ENCODE data around the gene RHOB. TPM values are rescaled to one million over a fixed set of nuclear protein-coding genes. Genes with fewer than 3 reads are reported as not detected.
A peak's percentile ranks its signal among the peaks of the same experiment; 100 is the strongest.

Gene RHOB
- total and polyA plus RNA-seq, 4 donors = 82.6 to 634 (median 160) TPM

DNA sequence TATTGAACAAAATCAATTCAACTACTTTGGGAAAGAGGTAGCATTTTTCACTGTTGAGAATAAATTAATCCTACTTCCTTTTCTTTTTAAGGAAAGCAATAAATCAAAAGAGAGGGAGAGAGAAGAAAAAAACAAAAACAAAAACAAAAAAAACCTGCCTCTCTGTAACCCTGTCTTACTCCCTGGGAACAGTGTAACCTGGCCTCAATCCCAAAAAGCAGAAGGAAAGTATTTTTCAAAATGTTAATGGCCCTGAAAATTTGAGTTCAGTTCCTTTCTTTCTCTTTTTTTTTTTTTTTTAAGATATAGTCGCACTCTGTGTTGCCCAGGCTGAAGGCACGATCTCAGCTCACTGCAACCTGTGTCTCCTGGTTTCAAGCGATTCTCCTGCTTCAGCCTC is 35.9 kb downstream of the RHOB start:
- WGBS = 88% methylated on average over 3 of the region's 3 CpGs
- H3K27me3 ChIP-seq (ENCODE audit: control insufficient read depth in 4 of 4, insufficient read depth in 4 of 4, low read length in 3 of 4) = no peaks in the 10 kb centered on the region
- TF ChIP-seq RAD21 (IDR thresholded peaks at IDR 0.05) (no peak), RXRA (IDR thresholded peaks at IDR 0.05) (peak in 1 of 2 donors; percentile 6)
- no peak overlapping the region for H3K27ac ChIP-seq (ENCODE audit: low read depth in 1 of 2, low read length in 2 of 2)
- no peak overlapping the region for H3K9ac ChIP-seq (ENCODE audit: low read depth in 1 of 2, low read length in 2 of 2)
- peaks cover 0 to 5% (median 3%) of the 10 kb centered on the region in 4 donors for H3K4me1 ChIP-seq (ENCODE audit: control insufficient read depth in 4 of 4, insufficient read depth in 4 of 4, low read length in 3 of 4)
- no peak for DNase-seq (ENCODE audit: low spot score)
- H3K4me3 ChIP-seq (ENCODE audit: low read depth in 1 of 3, low read length in 3 of 3) = no peak overlapping the region
- H3K9me3 ChIP-seq (ENCODE audit: control insufficient read depth in 4 of 4, low read length in 3 of 4) = no peaks in the 10 kb centered on the region
- H3K36me3 ChIP-seq (ENCODE audit: control insufficient read depth in 4 of 4, insufficient read depth in 3 of 4, low read depth in 1 of 4, low read length in 3 of 4) = no peaks in the 10 kb centered on the region

DNA sequence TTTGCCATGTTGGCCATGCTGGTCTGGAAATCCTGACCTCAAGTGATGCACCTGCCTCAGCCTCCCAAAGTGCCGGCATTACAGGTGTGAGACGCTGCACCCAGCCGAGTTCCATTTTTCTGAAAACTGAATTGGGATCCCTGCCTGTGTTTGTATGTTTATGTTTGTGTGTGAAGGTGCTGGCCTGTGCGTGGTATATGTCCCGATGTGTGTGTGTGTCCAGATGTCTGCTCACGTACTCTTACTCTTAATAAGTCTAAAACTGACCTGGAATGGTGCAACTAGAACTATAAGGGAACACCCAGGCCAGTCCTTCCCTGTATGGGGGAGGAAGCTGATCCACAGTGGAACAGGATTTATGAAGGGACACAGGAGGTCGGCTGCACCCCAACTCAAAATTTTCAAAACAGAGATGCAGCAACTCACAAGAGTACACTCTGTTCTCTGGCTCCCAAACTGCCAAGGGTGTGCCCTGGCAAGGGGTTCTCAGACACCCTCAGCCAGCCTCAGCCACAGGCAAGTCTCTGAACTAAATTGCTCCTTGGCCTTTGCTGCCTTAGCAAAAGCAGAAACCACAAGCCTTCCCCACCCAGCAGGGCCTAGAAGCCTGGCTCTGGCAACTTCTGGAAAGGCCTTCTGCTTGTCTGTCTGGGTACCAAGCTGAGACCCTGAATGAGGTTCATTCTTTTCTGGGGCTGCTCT is 36.5 kb downstream of the RHOB start:
- H3K9me3 ChIP-seq (ENCODE audit: control insufficient read depth in 4 of 4, low read length in 3 of 4) = no peaks in the 10 kb centered on the region
- no peak for DNase-seq (ENCODE audit: low spot score)
- 87% methylated on average over 7 of the region's 7 CpGs for WGBS
- no peak for TF ChIP-seq HNF4G (IDR thresholded peaks at IDR 0.05)
- TF ChIP-seq EGR1 (IDR thresholded peaks at IDR 0.05; ENCODE audit: low read depth in 2 of 2) = no peak
- no peak for TF ChIP-seq FOXA1 (IDR thresholded peaks at IDR 0.05)
- TF ChIP-seq, protein P1, sequence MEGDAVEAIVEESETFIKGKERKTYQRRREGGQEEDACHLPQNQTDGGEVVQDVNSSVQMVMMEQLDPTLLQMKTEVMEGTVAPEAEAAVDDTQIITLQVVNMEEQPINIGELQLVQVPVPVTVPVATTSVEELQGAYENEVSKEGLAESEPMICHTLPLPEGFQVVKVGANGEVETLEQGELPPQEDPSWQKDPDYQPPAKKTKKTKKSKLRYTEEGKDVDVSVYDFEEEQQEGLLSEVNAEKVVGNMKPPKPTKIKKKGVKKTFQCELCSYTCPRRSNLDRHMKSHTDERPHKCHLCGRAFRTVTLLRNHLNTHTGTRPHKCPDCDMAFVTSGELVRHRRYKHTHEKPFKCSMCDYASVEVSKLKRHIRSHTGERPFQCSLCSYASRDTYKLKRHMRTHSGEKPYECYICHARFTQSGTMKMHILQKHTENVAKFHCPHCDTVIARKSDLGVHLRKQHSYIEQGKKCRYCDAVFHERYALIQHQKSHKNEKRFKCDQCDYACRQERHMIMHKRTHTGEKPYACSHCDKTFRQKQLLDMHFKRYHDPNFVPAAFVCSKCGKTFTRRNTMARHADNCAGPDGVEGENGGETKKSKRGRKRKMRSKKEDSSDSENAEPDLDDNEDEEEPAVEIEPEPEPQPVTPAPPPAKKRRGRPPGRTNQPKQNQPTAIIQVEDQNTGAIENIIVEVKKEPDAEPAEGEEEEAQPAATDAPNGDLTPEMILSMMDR (IDR thresholded peaks at IDR 0.05; ENCODE audit: low read depth, low read length, missing input control) = no peak
- TF ChIP-seq NR2F2 (IDR thresholded peaks at IDR 0.05) = no peak
- TF ChIP-seq RAD21 (IDR thresholded peaks at IDR 0.05) = no peak
- TF ChIP-seq, protein P2, sequence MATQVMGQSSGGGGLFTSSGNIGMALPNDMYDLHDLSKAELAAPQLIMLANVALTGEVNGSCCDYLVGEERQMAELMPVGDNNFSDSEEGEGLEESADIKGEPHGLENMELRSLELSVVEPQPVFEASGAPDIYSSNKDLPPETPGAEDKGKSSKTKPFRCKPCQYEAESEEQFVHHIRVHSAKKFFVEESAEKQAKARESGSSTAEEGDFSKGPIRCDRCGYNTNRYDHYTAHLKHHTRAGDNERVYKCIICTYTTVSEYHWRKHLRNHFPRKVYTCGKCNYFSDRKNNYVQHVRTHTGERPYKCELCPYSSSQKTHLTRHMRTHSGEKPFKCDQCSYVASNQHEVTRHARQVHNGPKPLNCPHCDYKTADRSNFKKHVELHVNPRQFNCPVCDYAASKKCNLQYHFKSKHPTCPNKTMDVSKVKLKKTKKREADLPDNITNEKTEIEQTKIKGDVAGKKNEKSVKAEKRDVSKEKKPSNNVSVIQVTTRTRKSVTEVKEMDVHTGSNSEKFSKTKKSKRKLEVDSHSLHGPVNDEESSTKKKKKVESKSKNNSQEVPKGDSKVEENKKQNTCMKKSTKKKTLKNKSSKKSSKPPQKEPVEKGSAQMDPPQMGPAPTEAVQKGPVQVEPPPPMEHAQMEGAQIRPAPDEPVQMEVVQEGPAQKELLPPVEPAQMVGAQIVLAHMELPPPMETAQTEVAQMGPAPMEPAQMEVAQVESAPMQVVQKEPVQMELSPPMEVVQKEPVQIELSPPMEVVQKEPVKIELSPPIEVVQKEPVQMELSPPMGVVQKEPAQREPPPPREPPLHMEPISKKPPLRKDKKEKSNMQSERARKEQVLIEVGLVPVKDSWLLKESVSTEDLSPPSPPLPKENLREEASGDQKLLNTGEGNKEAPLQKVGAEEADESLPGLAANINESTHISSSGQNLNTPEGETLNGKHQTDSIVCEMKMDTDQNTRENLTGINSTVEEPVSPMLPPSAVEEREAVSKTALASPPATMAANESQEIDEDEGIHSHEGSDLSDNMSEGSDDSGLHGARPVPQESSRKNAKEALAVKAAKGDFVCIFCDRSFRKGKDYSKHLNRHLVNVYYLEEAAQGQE (IDR thresholded peaks at IDR 0.05) = no peak
- TF ChIP-seq, protein P3, sequence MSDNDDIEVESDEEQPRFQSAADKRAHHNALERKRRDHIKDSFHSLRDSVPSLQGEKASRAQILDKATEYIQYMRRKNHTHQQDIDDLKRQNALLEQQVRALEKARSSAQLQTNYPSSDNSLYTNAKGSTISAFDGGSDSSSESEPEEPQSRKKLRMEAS (IDR thresholded peaks at IDR 0.05) = no peak
- TF ChIP-seq, protein P4, sequence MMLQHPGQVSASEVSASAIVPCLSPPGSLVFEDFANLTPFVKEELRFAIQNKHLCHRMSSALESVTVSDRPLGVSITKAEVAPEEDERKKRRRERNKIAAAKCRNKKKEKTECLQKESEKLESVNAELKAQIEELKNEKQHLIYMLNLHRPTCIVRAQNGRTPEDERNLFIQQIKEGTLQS (IDR thresholded peaks at IDR 0.05) = no peak
- no peak for TF ChIP-seq RXRA (IDR thresholded peaks at IDR 0.05)
- TF ChIP-seq GABPA (IDR thresholded peaks at IDR 0.05 in 1 of 2, conservative IDR thresholded peaks at IDR 0.05 in 1 of 2) = no peak
- TF ChIP-seq, protein P5, sequence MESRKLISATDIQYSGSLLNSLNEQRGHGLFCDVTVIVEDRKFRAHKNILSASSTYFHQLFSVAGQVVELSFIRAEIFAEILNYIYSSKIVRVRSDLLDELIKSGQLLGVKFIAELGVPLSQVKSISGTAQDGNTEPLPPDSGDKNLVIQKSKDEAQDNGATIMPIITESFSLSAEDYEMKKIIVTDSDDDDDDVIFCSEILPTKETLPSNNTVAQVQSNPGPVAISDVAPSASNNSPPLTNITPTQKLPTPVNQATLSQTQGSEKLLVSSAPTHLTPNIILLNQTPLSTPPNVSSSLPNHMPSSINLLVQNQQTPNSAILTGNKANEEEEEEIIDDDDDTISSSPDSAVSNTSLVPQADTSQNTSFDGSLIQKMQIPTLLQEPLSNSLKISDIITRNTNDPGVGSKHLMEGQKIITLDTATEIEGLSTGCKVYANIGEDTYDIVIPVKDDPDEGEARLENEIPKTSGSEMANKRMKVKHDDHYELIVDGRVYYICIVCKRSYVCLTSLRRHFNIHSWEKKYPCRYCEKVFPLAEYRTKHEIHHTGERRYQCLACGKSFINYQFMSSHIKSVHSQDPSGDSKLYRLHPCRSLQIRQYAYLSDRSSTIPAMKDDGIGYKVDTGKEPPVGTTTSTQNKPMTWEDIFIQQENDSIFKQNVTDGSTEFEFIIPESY (IDR thresholded peaks at IDR 0.05) = no peak
- no peak for TF ChIP-seq YY1 (IDR thresholded peaks at IDR 0.05)
- TF ChIP-seq SP1 (IDR thresholded peaks at IDR 0.05) = no peak
- no peak for TF ChIP-seq TAF1 (conservative IDR thresholded peaks at IDR 0.05)
- TF ChIP-seq JUND (IDR thresholded peaks at IDR 0.05) = no peak
- no peaks in the 10 kb centered on the region for H3K36me3 ChIP-seq (ENCODE audit: control insufficient read depth in 4 of 4, insufficient read depth in 3 of 4, low read depth in 1 of 4, low read length in 3 of 4)
- H3K9ac ChIP-seq (ENCODE audit: low read depth in 1 of 2, low read length in 2 of 2) = no peak overlapping the region
- H3K27me3 ChIP-seq (ENCODE audit: control insufficient read depth in 4 of 4, insufficient read depth in 4 of 4, low read length in 3 of 4) = no peaks in the 10 kb centered on the region
- no peak overlapping the region for H3K4me3 ChIP-seq (ENCODE audit: low read depth in 1 of 3, low read length in 3 of 3)
- no peak overlapping the region for H3K27ac ChIP-seq (ENCODE audit: low read depth in 1 of 2, low read length in 2 of 2)
- peaks cover 0 to 5% (median 3%) of the 10 kb centered on the region in 4 donors for H3K4me1 ChIP-seq (ENCODE audit: control insufficient read depth in 4 of 4, insufficient read depth in 4 of 4, low read length in 3 of 4)

Measured in liver (tissue), 9 donors.